Chondrocyte (in vitro differentiated cells): Measurements from ENCODE around the gene FLYWCH1. TPM values are rescaled to one million over a fixed set of nuclear protein-coding genes. Genes with fewer than 3 reads are reported as not detected.
"Not testable (repeated sequence)": the region's sequence is repeated elsewhere in the genome, so short reads cannot be mapped to it uniquely, and the experiment has no call there.

Source experiments
- DNase-seq: peaks from one replicate; pipeline ENCODE4 v3.0.0; 2021; ENCODE audit warnings: mixed read lengths, low spot score
- H3K27ac Mint-ChIP-seq: one replicate; pipeline ENCODE4 v1.8.0; 2021; ENCODE audit warnings: mild to moderate bottlenecking, moderate library complexity, mixed read lengths; ENCODE audit not compliant: unreplicated experiment
- H3K27me3 Mint-ChIP-seq: 2 replicates; pipeline ENCODE4 v1.8.0; 2021; ENCODE audit warnings: low read depth, mixed read lengths
- H3K36me3 Mint-ChIP-seq: 2 replicates; pipeline ENCODE4 v1.8.0; 2021; ENCODE audit warnings: low read depth, mixed read lengths
- H3K4me1 Mint-ChIP-seq: 2 replicates; pipeline ENCODE4 v1.8.0; 2021; ENCODE audit warnings: low read depth, mild to moderate bottlenecking, mixed read lengths
- H3K4me3 Mint-ChIP-seq: one replicate; pipeline ENCODE4 v1.8.0; 2021; ENCODE audit warnings: mild to moderate bottlenecking, moderate library complexity, mixed read lengths; ENCODE audit not compliant: unreplicated experiment
- H3K9me3 Mint-ChIP-seq: 2 replicates; pipeline ENCODE4 v1.8.0; 2021; ENCODE audit warnings: low read depth, mixed read lengths
- total RNA-seq: library from RNA; stranded (reverse); gene quantifications from 3 replicates; pipeline ENCODE4 v1.2.1, GENCODE V29; 2021
- TF ChIP-seq, protein P1 (sequence below): fragments of 200-600 bp; sonication (generic); IDR thresholded peaks from 2 replicates; pipeline ENCODE4 v1.5.0; 2021; ENCODE audit warnings: antibody characterized with exemption, mild to moderate bottlenecking, moderate library complexity

FLYWCH1 gene
- total RNA-seq, 1 donor from 2014 or later = 47.1 TPM

- H3K9me3 Mint-ChIP-seq = no peaks in the 10 kb centered on the region
- no peaks in the 10 kb centered on the region for H3K4me1 Mint-ChIP-seq
- no peak for DNase-seq
- peaks cover 34% of the 10 kb centered on the region for H3K36me3 Mint-ChIP-seq
- no peak overlapping the region for H3K4me3 Mint-ChIP-seq
- no peaks in the 10 kb centered on the region for H3K27me3 Mint-ChIP-seq
- TF ChIP-seq, protein P1, sequence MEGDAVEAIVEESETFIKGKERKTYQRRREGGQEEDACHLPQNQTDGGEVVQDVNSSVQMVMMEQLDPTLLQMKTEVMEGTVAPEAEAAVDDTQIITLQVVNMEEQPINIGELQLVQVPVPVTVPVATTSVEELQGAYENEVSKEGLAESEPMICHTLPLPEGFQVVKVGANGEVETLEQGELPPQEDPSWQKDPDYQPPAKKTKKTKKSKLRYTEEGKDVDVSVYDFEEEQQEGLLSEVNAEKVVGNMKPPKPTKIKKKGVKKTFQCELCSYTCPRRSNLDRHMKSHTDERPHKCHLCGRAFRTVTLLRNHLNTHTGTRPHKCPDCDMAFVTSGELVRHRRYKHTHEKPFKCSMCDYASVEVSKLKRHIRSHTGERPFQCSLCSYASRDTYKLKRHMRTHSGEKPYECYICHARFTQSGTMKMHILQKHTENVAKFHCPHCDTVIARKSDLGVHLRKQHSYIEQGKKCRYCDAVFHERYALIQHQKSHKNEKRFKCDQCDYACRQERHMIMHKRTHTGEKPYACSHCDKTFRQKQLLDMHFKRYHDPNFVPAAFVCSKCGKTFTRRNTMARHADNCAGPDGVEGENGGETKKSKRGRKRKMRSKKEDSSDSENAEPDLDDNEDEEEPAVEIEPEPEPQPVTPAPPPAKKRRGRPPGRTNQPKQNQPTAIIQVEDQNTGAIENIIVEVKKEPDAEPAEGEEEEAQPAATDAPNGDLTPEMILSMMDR = no peak
- H3K27ac Mint-ChIP-seq = no peak overlapping the region
Measured at GRCh38 chr16:2937170-2937569, 25.4 kb downstream of the FLYWCH1 start.

- TF ChIP-seq, protein P1 = no peak
- Mint-ChIP-seq H3K27me3 (no peaks in the 10 kb centered on the region), H3K4me3 (no peak overlapping the region), H3K9me3 (no peaks in the 10 kb centered on the region), H3K36me3 (peaks cover 37% of the 10 kb centered on the region), H3K4me1 (no peaks in the 10 kb centered on the region), H3K27ac (no peak overlapping the region)
- no peak for DNase-seq
Measured at GRCh38 chr16:2938206-2938605, 26.5 kb downstream of the FLYWCH1 start.

GRCh38 chr16:2939968-2940367 is 28.2 kb downstream of the FLYWCH1 start:
- Mint-ChIP-seq H3K4me1 (no peaks in the 10 kb centered on the region), H3K4me3 (no peak overlapping the region), H3K36me3 (peaks cover 34% of the 10 kb centered on the region), H3K9me3 (no peaks in the 10 kb centered on the region), H3K27ac (no peak overlapping the region), H3K27me3 (no peaks in the 10 kb centered on the region)
- TF ChIP-seq, protein P1 = no peak
- no peak for DNase-seq

DNA sequence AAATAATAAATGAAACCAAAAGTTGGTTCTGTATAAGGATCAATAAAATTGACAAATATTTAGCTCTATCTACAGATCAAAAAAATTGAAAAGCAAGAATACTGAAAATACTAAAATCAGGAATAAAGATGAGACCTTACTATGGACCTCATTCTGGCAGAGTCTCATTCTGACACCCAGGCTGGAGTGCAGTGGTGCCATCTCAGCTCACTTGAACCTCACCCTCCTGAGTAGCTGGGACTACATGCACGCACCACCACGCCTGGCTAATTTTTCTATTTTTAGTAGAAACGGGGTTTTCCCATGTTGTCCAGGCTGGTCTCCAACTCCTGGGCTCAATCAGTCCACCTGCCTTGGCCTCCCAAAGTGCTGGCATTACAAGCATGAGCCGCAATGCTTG is 30.3 kb downstream of the FLYWCH1 start:
- no peak overlapping the region for H3K4me3 Mint-ChIP-seq
- TF ChIP-seq, protein P1 = no peak
- H3K27me3 Mint-ChIP-seq = no peaks in the 10 kb centered on the region
- H3K4me1 Mint-ChIP-seq = no peaks in the 10 kb centered on the region
- no peaks in the 10 kb centered on the region for H3K9me3 Mint-ChIP-seq
- DNase-seq = no peak
- H3K27ac Mint-ChIP-seq = no peak overlapping the region
- peaks cover 36% of the 10 kb centered on the region for H3K36me3 Mint-ChIP-seq

- not testable (repeated sequence) for H3K9me3 Mint-ChIP-seq, DNase-seq, H3K27me3 Mint-ChIP-seq, H3K27ac Mint-ChIP-seq, H3K4me1 Mint-ChIP-seq, H3K4me3 Mint-ChIP-seq
- peaks cover 39% of the 10 kb centered on the region for H3K36me3 Mint-ChIP-seq
Measured at GRCh38 chr16:2943716-2944115, 32.0 kb downstream of the FLYWCH1 start.

DNA sequence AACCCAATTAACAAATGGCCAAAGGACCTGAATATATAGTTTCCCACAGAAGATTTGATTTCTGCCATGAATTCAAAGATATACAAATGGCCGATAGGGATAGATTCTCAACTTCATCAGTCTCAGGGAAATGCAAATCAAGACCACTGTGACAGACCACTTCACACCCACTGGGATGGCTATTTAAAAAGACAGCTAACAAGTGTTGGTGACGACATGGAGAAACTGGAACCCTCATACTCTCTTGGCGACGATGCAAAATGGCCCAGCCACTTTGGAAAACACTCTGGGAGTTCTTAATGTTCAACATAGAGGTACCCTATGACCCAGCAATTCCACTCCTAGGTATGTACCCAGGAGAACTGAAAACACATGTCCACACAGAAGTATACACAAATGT is 34.9 kb downstream of the FLYWCH1 start:
- no peaks in the 10 kb centered on the region for H3K27me3 Mint-ChIP-seq
- TF ChIP-seq, protein P1 = no peak
- no peaks in the 10 kb centered on the region for H3K9me3 Mint-ChIP-seq
- H3K27ac Mint-ChIP-seq = no peak overlapping the region
- no peaks in the 10 kb centered on the region for H3K4me1 Mint-ChIP-seq
- H3K36me3 Mint-ChIP-seq = peaks cover 26% of the 10 kb centered on the region
- no peak for DNase-seq
- no peak overlapping the region for H3K4me3 Mint-ChIP-seq
